Hepatocyte (in vitro differentiated cells): ENCODE data around the gene TLE6. TPM values are rescaled to one million over a fixed set of nuclear protein-coding genes. Genes with fewer than 3 reads are reported as not detected.
"Not testable (repeated sequence)": the region's sequence is repeated elsewhere in the genome, so short reads cannot be mapped to it uniquely, and the experiment has no call there.

Source experiments
- DNase-seq: peaks from one replicate; pipeline ENCODE4 v3.0.0-alpha.2; 2016; ENCODE audit warnings: low spot score
- H2AFZ ChIP-seq: fragments of 200-600 bp; sonication (generic); 2 replicates; pipeline ENCODE4 v1.6.0; 2016; ENCODE audit warnings: antibody characterized with exemption, mild to moderate bottlenecking
- H3K27ac ChIP-seq: fragments of 200-600 bp; sonication (generic); 2 replicates; pipeline ENCODE4 v1.5.1; 2016; ENCODE audit warnings: mild to moderate bottlenecking
- H3K27me3 ChIP-seq: fragments of 200-600 bp; sonication (generic); 2 replicates; pipeline ENCODE4 v1.6.1; 2016
- H3K36me3 ChIP-seq: fragments of 200-600 bp; sonication (generic); replicated peaks from 2 replicates; pipeline ENCODE4 v1.5.1; 2016; ENCODE audit warnings: low read depth; ENCODE audit not compliant: insufficient read depth
- H3K4me1 ChIP-seq: fragments of 200-600 bp; sonication (generic); 2 replicates; pipeline ENCODE4 v1.5.1; 2016; ENCODE audit warnings: mild to moderate bottlenecking, moderate library complexity; ENCODE audit not compliant: insufficient read depth
- H3K4me2 ChIP-seq: fragments of 200-600 bp; sonication (generic); 2 replicates; pipeline ENCODE4 v1.6.0; 2016
- H3K4me3 ChIP-seq: fragments of 200-600 bp; sonication (generic); 2 replicates; pipeline ENCODE4 v1.5.1; 2016; ENCODE audit warnings: mild to moderate bottlenecking
- H3K79me2 ChIP-seq: fragments of 200-600 bp; sonication (generic); 2 replicates; pipeline ENCODE4 v1.6.0; 2017; ENCODE audit warnings: mild to moderate bottlenecking
- H3K9me2 ChIP-seq: fragments of 200-600 bp; sonication (generic); replicated peaks from 2 replicates; pipeline ENCODE4 v1.6.0; 2017; ENCODE audit warnings: mild to moderate bottlenecking; ENCODE audit not compliant: insufficient read depth
- H3K9me3 ChIP-seq: fragments of 200-600 bp; sonication (generic); 2 replicates; pipeline ENCODE4 v1.5.1; 2016; ENCODE audit warnings: low read depth, mild to moderate bottlenecking
- H4K20me1 ChIP-seq: fragments of 200-600 bp; sonication (generic); 2 replicates; pipeline ENCODE4 v1.6.0; 2016; ENCODE audit warnings: mild to moderate bottlenecking; ENCODE audit not compliant: insufficient read depth, poor library complexity, severe bottlenecking
- EZH2 ChIP-seq: fragments of 200-600 bp; sonication (generic); IDR thresholded peaks from 2 replicates; pipeline ENCODE4 v1.6.1; 2016; ENCODE audit warnings: antibody characterized with exemption, mild to moderate bottlenecking, borderline replicate concordance
- EZH2phosphoT487 ChIP-seq: fragments of 200-600 bp; sonication (generic); IDR thresholded peaks from one replicate; pipeline ENCODE4 v1.6.1; 2018; ENCODE audit warnings: antibody characterized with exemption, mild to moderate bottlenecking, low read depth, moderate library complexity; ENCODE audit not compliant: unreplicated experiment, severe bottlenecking
- WGBS: methylation state at CpG from one replicate; pipeline ENCODE4 v1.1.6; 2016; ENCODE audit warnings: low lambda C conversion rate; ENCODE audit errors: missing lambda C conversion rate; 5-methylcytosine and 5-hydroxymethylcytosine counted together
- polyA plus RNA-seq: library from polyadenylated mRNA; unstranded; fragments of >200 nt; fragmentation: Nextera tagmentation; extraction: Ambion mirVana; gene quantifications from 2 replicates; pipeline ENCODE4 v1.2.1, GENCODE V29; 2016
- total RNA-seq: library from RNA; depleted of rRNA; stranded (reverse); fragments of >200 nt; gene quantifications from 2 replicates; pipeline ENCODE4 v1.2.3, GENCODE V29; 2014
- TF ChIP-seq, protein P1 (sequence below): fragments of 200-600 bp; sonication (generic); IDR thresholded peaks from 2 replicates; pipeline ENCODE4 v1.5.1; 2016; ENCODE audit warnings: antibody characterized with exemption, mild to moderate bottlenecking; ENCODE audit not compliant: poor library complexity

Gene TLE6
- total and polyA plus RNA-seq, 2 experiments from 2014 or later = 1.2 to 4.7 TPM

DNA sequence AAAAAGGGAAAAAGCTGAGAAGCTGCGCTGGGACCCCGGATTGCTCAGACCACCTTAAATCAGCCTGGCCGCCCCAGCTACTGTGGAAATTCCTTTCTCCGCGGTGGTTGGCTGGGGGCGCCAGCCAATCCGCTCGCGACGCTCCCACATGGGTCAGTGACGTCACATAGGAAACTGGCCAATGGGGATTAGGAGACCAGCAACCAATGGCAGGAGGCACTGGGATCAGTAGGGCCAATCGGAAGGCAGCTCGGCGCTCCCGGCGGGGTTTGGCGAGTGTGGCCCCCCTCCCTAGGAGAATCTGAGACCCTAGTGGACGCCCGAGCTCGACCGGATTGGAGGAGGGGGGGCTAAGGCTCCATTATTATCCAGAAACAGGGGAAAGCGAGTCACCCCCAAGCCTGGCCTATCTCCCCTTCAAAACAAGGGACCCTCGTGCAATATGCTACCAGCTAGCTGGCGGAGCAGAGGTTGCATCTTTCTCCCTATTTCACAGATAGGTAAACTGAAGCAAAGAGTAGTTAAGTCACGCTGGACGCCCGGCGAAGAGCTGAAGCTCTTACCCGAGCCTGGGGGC lies 58.3 kb downstream of the TLE6 start:
- 1% methylated on average over 29 of the region's 29 CpGs for WGBS
- H3K4me1 ChIP-seq = peaks cover 23% of the 10 kb centered on the region
- peak overlapping the region; percentile 14 for H3K4me3 ChIP-seq
- TF ChIP-seq EZH2 (no peak), EZH2phosphoT487 (no peak)
- TF ChIP-seq, protein P1, sequence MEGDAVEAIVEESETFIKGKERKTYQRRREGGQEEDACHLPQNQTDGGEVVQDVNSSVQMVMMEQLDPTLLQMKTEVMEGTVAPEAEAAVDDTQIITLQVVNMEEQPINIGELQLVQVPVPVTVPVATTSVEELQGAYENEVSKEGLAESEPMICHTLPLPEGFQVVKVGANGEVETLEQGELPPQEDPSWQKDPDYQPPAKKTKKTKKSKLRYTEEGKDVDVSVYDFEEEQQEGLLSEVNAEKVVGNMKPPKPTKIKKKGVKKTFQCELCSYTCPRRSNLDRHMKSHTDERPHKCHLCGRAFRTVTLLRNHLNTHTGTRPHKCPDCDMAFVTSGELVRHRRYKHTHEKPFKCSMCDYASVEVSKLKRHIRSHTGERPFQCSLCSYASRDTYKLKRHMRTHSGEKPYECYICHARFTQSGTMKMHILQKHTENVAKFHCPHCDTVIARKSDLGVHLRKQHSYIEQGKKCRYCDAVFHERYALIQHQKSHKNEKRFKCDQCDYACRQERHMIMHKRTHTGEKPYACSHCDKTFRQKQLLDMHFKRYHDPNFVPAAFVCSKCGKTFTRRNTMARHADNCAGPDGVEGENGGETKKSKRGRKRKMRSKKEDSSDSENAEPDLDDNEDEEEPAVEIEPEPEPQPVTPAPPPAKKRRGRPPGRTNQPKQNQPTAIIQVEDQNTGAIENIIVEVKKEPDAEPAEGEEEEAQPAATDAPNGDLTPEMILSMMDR = no peak
- H3K9me2 ChIP-seq = no peaks in the 10 kb centered on the region
- H3K27ac ChIP-seq = peak overlapping the region; percentile 85
- no peaks in the 10 kb centered on the region for H3K79me2 ChIP-seq
- H4K20me1 ChIP-seq = no peaks in the 10 kb centered on the region
- peak; percentile 99 for DNase-seq
- peak overlapping the region; percentile 87 for H3K4me2 ChIP-seq
- peak overlapping the region; percentile 38 for H2AFZ ChIP-seq
- H3K27me3 ChIP-seq = no peaks in the 10 kb centered on the region
- no peaks in the 10 kb centered on the region for H3K9me3 ChIP-seq
- no peaks in the 10 kb centered on the region for H3K36me3 ChIP-seq

DNA sequence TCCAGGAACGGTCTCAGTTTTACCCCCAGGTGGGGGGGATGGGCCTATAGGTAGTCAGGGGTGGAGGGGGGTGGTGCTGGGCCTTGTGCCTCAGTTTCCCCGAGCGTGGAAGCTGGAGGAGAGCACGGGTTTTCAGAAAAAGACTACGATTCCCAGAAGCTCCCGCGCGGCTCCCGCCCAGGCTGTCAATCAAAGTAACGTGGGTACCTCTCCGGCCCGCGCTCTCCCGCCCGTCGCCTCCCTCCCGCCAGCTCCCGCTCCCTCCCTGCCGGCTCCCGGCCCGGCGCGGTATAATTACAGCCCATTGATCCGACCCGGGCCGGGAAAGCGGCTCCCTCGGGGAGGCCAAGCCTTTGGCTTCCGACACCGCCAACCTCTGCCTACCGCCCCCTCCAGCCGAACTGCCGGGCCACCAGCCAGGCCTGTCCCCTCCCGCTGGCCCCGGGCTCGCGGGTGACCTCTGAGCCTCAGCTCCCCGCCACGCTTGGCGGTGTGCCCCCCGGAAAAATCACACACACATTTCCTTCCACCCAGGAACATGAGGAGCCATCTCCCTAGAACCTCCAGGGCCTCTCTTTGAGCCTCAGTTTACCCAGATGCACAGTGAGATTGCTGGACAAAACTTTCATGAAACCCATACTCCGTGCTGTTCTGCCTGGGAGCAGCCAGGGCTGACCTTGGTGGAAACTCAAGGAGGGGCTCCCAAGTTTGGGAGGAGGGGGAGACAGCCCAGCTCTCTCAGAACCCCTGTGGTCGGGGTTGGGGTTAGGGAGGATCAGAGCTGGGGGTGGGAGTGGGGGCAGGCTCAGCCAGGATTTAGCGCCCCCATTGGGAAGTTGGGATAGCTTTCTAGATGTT lies 59.0 kb downstream of the TLE6 start:
- Histone ChIP-seq H3K4me1 (peaks cover 23% of the 10 kb centered on the region), H3K27me3 (no peaks in the 10 kb centered on the region), H3K4me3 (peak overlapping the region; percentile 23), H3K36me3 (no peaks in the 10 kb centered on the region), H3K79me2 (no peaks in the 10 kb centered on the region), H3K9me3 (no peaks in the 10 kb centered on the region), H3K27ac (peak overlapping the region; percentile 73), H2AFZ (peak overlapping the region; percentile 39), H3K9me2 (no peaks in the 10 kb centered on the region), H3K4me2 (peak overlapping the region; percentile 87), H4K20me1 (no peaks in the 10 kb centered on the region)
- 2% methylated on average over 27 of the region's 44 CpGs for WGBS
- TF ChIP-seq EZH2 (no peak), EZH2phosphoT487 (no peak)
- TF ChIP-seq, protein P1 = peak; percentile 4
- DNase-seq = peak; percentile 97

DNA sequence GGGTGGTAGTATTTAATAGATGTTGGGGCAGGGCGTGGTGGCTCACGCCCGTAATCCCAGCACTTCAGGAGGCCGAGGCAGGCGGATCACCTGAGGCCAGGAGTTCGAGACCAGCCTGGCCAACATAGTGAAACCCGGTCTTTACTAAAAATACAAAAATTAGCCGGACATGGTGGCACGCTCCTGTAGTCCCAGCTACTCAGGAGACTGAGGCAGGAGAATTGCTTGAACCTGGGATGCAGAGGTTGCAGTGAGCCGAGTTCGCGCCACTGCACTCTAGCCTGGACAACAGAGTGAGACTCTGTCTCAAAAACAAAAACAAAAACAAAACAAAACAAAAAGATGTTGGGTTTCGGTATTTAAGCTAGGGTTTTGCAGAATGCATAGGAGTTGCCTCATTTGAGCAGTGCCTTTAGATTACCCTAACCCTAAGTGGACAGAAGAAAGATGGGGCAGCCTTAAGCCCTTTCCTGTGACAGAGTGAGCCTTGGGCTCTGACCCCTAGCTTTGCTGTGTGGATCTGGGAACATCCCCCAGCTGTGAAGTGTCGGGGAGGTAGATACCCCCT lies 59.7 kb downstream of the TLE6 start:
- 74% methylated on average over 14 of the region's 14 CpGs for WGBS
- not testable (repeated sequence) for H3K27me3 ChIP-seq, DNase-seq, H4K20me1 ChIP-seq, H3K4me3 ChIP-seq, H3K79me2 ChIP-seq, H3K9me2 ChIP-seq, H2AFZ ChIP-seq, H3K36me3 ChIP-seq, H3K9me3 ChIP-seq
- peaks cover 27% of the 10 kb centered on the region for H3K4me1 ChIP-seq
- peak overlapping the region; percentile 73 for H3K27ac ChIP-seq
- H3K4me2 ChIP-seq = peak overlapping the region; percentile 87

GRCh38 chr19:3038214-3038613 lies 60.9 kb downstream of the TLE6 start:
- no peak overlapping the region for H2AFZ ChIP-seq
- H3K79me2 ChIP-seq = no peaks in the 10 kb centered on the region
- H3K9me3 ChIP-seq = no peaks in the 10 kb centered on the region
- WGBS = 90% methylated on average over 5 of the region's 5 CpGs
- no peak overlapping the region for H3K27ac ChIP-seq
- H3K4me1 ChIP-seq = peaks cover 27% of the 10 kb centered on the region
- H3K4me3 ChIP-seq = no peak overlapping the region
- no peaks in the 10 kb centered on the region for H3K27me3 ChIP-seq
- no peak overlapping the region for H3K4me2 ChIP-seq
- no peaks in the 10 kb centered on the region for H3K9me2 ChIP-seq
- no peak for TF ChIP-seq EZH2
- no peak for TF ChIP-seq EZH2phosphoT487
- TF ChIP-seq, protein P1 = no peak
- no peaks in the 10 kb centered on the region for H4K20me1 ChIP-seq
- DNase-seq = no peak
- H3K36me3 ChIP-seq = no peaks in the 10 kb centered on the region
